Embryonic facial prominence (tissue), 1 donor: ENCODE results near the gene ATP6V0A4.

Experiments used
- DNase-seq: peaks from one replicate; pipeline ENCODE4 v3.0.0-alpha.2; 2016; ENCODE audit errors: extremely low spot score

Gene ATP6V0A4

DNA sequence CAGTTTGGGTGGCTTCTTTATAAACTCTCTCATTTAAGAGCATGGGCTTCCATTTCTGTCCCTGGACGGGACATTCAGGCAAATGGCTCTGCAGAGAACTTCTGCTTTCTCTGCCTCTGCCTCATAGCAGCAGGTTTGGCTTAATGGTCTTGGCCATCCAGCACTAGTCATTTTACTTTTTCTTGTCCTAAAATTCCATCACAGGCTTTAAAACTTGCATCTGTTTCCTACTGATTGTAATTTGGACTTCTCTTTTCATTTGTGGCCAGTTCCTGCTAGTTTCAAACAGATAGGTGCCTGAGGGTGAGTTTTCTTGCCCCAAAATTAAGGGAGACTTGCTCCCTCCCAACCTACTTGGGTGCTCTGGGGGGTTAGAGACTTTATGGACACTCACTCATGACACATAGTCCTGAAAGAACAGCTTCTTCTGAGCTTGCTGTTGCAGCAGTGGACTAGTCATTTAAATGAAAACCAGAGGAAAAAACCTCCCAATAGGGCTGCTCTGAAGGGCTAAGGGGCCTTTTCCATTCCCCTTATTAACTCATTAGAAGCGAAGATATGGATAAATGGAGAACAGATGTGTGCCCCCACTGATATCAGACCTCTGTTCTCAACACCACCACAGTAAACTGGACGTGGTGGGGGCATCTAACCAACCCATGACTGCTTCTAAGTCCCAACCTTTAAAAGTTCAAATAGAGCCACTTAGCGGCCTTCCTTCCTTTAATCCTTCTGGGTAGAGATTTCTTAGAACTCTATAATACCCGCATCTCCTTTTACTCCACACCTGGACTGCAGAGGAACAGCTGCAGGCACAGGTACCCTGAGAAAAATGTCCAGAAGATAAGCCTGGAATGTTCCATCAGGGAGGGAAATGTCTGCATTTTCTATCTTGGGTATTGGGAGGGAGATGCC, 135.7 kb downstream of the ATP6V0A4 start:
- no peak for DNase-seq

- no peak for DNase-seq
Measured at GRCh38 chr7:138661069-138661635, 136.8 kb downstream of the ATP6V0A4 start.

DNA sequence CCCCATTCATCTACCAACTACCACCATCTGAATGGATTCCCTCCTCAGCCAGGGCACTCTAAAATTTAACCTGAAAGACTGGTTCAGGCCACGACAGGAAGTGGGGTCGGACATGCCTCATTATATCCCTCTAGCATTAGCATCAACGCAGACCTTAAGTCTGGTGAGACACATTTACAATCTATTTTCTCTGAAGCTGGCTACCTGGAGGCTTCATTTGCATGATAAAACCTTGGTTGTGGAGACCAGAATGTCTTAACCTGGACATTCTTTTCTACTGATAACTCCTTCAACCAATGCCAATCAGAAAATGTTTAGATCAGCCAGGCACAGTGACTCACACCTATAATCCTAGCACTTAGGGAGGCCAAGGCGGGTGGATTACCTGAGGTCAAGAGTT, 139.1 kb downstream of the ATP6V0A4 start:
- DNase-seq: no peak

DNA sequence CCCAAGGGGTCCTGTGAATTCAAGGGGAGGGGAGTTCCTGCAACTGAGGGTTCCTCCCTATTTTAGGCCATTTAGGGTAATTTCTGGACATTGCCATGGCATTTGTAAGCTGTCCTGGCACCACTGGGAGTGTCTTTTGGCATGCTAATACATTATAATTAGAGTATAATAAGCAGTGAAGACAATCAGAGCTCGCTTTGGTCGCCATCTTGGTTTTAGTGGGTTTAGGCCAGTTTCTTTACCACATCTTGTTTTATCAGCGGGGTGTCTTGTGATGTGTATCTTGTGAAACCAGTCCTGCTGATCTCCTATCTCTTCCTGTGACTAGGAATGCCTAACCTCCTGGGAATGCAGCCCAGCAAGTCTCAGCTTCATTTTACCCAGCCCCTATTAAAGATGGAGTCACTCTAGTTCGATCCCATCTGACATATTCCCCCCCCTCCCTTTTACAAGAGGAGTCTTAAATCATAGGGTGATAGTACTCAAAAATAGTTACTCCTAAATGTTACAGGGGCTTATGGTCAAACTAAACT, 140.1 kb downstream of the ATP6V0A4 start:
- DNase-seq: no peak

- no peak for DNase-seq
Measured at GRCh38 chr7:138656952-138657351, 141.0 kb downstream of the ATP6V0A4 start.
